Measurements from ENCODE around the gene KIF24. TPM values are rescaled to one million over a fixed set of nuclear protein-coding genes. Genes with fewer than 3 reads are reported as not detected.

Gene KIF24
- polyA plus RNA-seq, 1 of the 3 experiments (the other 2 are of a cell fraction) = 1.2 TPM

- ChIA-PET CTCF (interaction anchor here (1.7 kb wide), 1 partner anchor 39 kb away, joined by 8 read pairs; no protein-coding TSS in a partner anchor), POLR2A (no interaction called here)
- no peak overlapping the region for H3K4me3 ChIP-seq (ENCODE audit: low read depth in 2 of 2, low read length in 1 of 2)
- H3K27ac ChIP-seq (ENCODE audit: low read depth in 2 of 2, low read length in 1 of 2) = no peak overlapping the region
- H3K27me3 ChIP-seq (ENCODE audit: insufficient read depth) = no peaks in the 10 kb centered on the region
- no peak overlapping the region for H2AFZ ChIP-seq (ENCODE audit: low read depth)
- no peak for DNase-seq
- no peaks in the 10 kb centered on the region for H3K9me2 ChIP-seq
- H3K9ac ChIP-seq = no peak overlapping the region
- no peaks in the 10 kb centered on the region for H3K79me2 ChIP-seq (ENCODE audit: insufficient read depth)
- H3K4me2 ChIP-seq = no peak overlapping the region
- H3K4me1 ChIP-seq (ENCODE audit: control insufficient read depth in 1 of 2, insufficient read depth in 2 of 2, low read depth in 1 of 2, low read length in 1 of 2) = peaks cover 0 to 28% of the 10 kb centered on the region in 2 experiments; a peak in 2 of 4 replicates
- H3K36me3 ChIP-seq (replicated peaks in 1 of 2; ENCODE audit: control insufficient read depth in 1 of 2, insufficient read depth in 2 of 2, low read length in 1 of 2) = peaks cover 0 to 5% of the 10 kb centered on the region in 2 experiments
- H4K20me1 ChIP-seq (ENCODE audit: insufficient read depth) = no peaks in the 10 kb centered on the region
- H3K9me3 ChIP-seq = no peaks in the 10 kb centered on the region
- H3F3A ChIP-seq (replicated peaks; ENCODE audit: insufficient read depth) = no peaks in the 10 kb centered on the region
- TF ChIP-seq FOXJ3 (CRISPR knock-in tag; IDR thresholded peaks at IDR 0.05) = no peak
- TF ChIP-seq GABPA (IDR thresholded peaks at IDR 0.05; ENCODE audit: low read depth) = no peak
- TF ChIP-seq FOXM1 (IDR thresholded peaks at IDR 0.05; ENCODE audit: low read depth) = no peak
- no peak for TF ChIP-seq EZH2phosphoT487 (IDR thresholded peaks at IDR 0.05; ENCODE audit: borderline replicate concordance, low read depth)
- no peak for TF ChIP-seq MAX (IDR thresholded peaks at IDR 0.05; ENCODE audit: low read depth)
- TF ChIP-seq FOSL2 (IDR thresholded peaks at IDR 0.05; ENCODE audit: borderline replicate concordance, low read depth) = no peak
- 97% methylated on average over 81 of the region's 105 CpGs for WGBS (ENCODE audit: low lambda C conversion rate)
Measured at GRCh38 chr9:34370970-34371880, 42.2 kb upstream of the KIF24 start.

GRCh38 chr9:34370335-34370969, 41.4 kb upstream of the KIF24 start:
- Histone ChIP-seq H3K4me2 (no peak overlapping the region), H3K9me2 (no peaks in the 10 kb centered on the region), H3K4me1 (ENCODE audit: control insufficient read depth in 1 of 2, insufficient read depth in 2 of 2, low read depth in 1 of 2, low read length in 1 of 2) (peaks cover 0 to 21% of the 10 kb centered on the region in 2 experiments; a peak in 1 of 4 replicates), H3K36me3 (replicated peaks in 1 of 2; ENCODE audit: control insufficient read depth in 1 of 2, insufficient read depth in 2 of 2, low read length in 1 of 2) (peaks cover 0 to 5% of the 10 kb centered on the region in 2 experiments), H3K27ac (ENCODE audit: low read depth in 2 of 2, low read length in 1 of 2) (no peak overlapping the region), H2AFZ (ENCODE audit: low read depth) (no peak overlapping the region), H3K4me3 (ENCODE audit: low read depth in 2 of 2, low read length in 1 of 2) (no peak overlapping the region), H3K9ac (no peak overlapping the region), H3K9me3 (no peaks in the 10 kb centered on the region), H3K27me3 (ENCODE audit: insufficient read depth) (no peaks in the 10 kb centered on the region), H3K79me2 (ENCODE audit: insufficient read depth) (no peaks in the 10 kb centered on the region), H3F3A (replicated peaks; ENCODE audit: insufficient read depth) (no peaks in the 10 kb centered on the region), H4K20me1 (ENCODE audit: insufficient read depth) (no peaks in the 10 kb centered on the region)
- TF ChIP-seq FOXJ3 (CRISPR knock-in tag; IDR thresholded peaks at IDR 0.05) (no peak), MEF2A (IDR thresholded peaks at IDR 0.05; ENCODE audit: borderline replicate concordance, low read depth) (no peak), REST (IDR thresholded peaks at IDR 0.05; ENCODE audit: low read depth, low read length) (no peak), SMC3 (IDR thresholded peaks at IDR 0.05; ENCODE audit: low read depth, low read length) (no peak), NRF1 (IDR thresholded peaks at IDR 0.05; ENCODE audit: low read depth, low read length) (no peak)
- TF ChIP-seq, protein P1, sequence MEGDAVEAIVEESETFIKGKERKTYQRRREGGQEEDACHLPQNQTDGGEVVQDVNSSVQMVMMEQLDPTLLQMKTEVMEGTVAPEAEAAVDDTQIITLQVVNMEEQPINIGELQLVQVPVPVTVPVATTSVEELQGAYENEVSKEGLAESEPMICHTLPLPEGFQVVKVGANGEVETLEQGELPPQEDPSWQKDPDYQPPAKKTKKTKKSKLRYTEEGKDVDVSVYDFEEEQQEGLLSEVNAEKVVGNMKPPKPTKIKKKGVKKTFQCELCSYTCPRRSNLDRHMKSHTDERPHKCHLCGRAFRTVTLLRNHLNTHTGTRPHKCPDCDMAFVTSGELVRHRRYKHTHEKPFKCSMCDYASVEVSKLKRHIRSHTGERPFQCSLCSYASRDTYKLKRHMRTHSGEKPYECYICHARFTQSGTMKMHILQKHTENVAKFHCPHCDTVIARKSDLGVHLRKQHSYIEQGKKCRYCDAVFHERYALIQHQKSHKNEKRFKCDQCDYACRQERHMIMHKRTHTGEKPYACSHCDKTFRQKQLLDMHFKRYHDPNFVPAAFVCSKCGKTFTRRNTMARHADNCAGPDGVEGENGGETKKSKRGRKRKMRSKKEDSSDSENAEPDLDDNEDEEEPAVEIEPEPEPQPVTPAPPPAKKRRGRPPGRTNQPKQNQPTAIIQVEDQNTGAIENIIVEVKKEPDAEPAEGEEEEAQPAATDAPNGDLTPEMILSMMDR (IDR thresholded peaks at IDR 0.05) = no peak
- 93% methylated on average over 23 of the region's 23 CpGs for WGBS (ENCODE audit: low lambda C conversion rate)
- POLR2A ChIA-PET = no interaction called here
- no peak for DNase-seq
- CTCF ChIA-PET = interaction anchor here (1.7 kb wide), 1 partner anchor 38 kb away, joined by 8 read pairs; no protein-coding TSS in a partner anchor
